ENCODE measurements around the gene RPS6KA5. TPM values are rescaled to one million over a fixed set of nuclear protein-coding genes. Genes with fewer than 3 reads are reported as not detected.
"Not testable (repeated sequence)": the region's sequence is repeated elsewhere in the genome, so short reads cannot be mapped to it uniquely, and the experiment has no call there.

The RPS6KA5 gene
- total RNA-seq, 4 donors from 2014 or later, result 3.8 to 20.0 (median 14.8) TPM

DNA sequence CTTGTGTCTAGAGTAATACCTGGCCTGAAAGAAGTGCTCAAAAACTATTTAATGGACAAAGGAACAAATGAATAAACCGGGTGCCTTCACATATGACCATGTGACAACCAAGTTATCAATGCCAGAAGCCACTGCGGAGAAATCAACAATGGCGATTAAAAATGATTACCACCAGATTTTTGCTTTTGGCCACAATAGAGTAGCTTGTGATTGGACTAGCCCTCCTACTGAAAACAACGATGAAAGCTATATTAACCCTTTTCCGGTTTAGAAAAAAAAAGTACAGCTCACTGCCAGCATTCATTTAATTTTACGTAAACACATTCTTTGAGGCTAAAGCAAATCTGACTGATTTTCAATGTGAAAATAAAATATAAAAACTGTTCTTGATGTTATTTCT is 202.6 kb downstream of the RPS6KA5 start:
- H3K27me3 ChIP-seq, result no peaks in the 10 kb centered on the region
- intact Hi-C loops (cut with DNase I; ENCODE audit: low total_unique reads), result no loop called here
- H3K4me1 ChIP-seq, result no peaks in the 10 kb centered on the region
- no peak overlapping the region for H3K4me3 ChIP-seq
- DNase-seq, result no peak
- no peak for TF ChIP-seq POLR2A (IDR thresholded peaks at IDR 0.05)
- TF ChIP-seq, protein P1, sequence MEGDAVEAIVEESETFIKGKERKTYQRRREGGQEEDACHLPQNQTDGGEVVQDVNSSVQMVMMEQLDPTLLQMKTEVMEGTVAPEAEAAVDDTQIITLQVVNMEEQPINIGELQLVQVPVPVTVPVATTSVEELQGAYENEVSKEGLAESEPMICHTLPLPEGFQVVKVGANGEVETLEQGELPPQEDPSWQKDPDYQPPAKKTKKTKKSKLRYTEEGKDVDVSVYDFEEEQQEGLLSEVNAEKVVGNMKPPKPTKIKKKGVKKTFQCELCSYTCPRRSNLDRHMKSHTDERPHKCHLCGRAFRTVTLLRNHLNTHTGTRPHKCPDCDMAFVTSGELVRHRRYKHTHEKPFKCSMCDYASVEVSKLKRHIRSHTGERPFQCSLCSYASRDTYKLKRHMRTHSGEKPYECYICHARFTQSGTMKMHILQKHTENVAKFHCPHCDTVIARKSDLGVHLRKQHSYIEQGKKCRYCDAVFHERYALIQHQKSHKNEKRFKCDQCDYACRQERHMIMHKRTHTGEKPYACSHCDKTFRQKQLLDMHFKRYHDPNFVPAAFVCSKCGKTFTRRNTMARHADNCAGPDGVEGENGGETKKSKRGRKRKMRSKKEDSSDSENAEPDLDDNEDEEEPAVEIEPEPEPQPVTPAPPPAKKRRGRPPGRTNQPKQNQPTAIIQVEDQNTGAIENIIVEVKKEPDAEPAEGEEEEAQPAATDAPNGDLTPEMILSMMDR (IDR thresholded peaks at IDR 0.05), result no peak
- H3K36me3 ChIP-seq, result no peaks in the 10 kb centered on the region
- H3K27ac ChIP-seq, result no peak overlapping the region
- no peaks in the 10 kb centered on the region for H3K9me3 ChIP-seq

DNA sequence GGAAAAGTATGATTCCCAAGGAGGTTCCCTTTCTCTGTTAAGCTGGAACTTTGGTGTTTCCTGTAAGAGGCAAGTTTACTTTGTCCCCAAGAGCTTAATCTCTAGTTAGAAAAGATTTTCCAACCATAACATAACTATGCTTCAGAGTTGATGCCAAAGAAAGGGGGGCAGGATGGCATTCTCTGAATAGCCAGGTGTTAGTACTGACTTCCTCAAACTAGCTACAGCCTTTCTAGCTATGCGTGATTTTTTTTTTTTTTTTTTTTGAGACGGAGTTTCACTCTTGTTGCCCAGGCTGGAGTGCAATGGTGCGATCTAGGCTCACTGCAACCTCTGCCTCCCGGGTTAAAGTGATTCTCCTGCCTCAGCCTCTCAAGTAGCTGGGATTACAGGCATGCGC is 204.3 kb downstream of the RPS6KA5 start:
- DNase-seq; H3K4me1 ChIP-seq; H3K36me3 ChIP-seq; H3K4me3 ChIP-seq; H3K27ac ChIP-seq; intact Hi-C loops (cut with DNase I; ENCODE audit: low total_unique reads); H3K9me3 ChIP-seq; H3K27me3 ChIP-seq: not testable (repeated sequence)

DNA sequence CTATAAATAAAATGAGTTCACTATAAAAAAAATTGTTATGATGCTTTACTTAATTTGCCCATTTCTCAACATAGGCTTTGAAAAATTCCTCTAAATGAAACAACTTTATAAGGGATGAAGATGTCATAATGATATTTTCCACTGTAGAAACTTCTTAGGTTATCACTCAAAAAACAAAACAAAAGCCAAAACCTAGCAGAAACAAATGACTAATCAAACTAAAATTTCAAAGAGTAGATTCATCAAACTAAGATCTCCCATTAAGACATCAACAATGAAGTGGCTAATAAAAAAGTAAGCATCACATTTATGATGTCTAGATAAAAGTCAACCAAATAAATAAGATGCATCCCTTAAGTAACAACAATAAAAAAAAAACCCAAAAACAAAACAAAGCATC is 207.3 kb downstream of the RPS6KA5 start:
- no peak overlapping the region for H3K27ac ChIP-seq
- no peaks in the 10 kb centered on the region for H3K36me3 ChIP-seq
- no peak overlapping the region for H3K4me3 ChIP-seq
- H3K4me1 ChIP-seq, result no peaks in the 10 kb centered on the region
- intact Hi-C loops (cut with DNase I; ENCODE audit: low total_unique reads), result no loop called here
- no peaks in the 10 kb centered on the region for H3K9me3 ChIP-seq
- DNase-seq, result no peak
- no peak for TF ChIP-seq POLR2A (IDR thresholded peaks at IDR 0.05)
- TF ChIP-seq, protein P1 (IDR thresholded peaks at IDR 0.05), result no peak
- H3K27me3 ChIP-seq, result no peaks in the 10 kb centered on the region

DNA sequence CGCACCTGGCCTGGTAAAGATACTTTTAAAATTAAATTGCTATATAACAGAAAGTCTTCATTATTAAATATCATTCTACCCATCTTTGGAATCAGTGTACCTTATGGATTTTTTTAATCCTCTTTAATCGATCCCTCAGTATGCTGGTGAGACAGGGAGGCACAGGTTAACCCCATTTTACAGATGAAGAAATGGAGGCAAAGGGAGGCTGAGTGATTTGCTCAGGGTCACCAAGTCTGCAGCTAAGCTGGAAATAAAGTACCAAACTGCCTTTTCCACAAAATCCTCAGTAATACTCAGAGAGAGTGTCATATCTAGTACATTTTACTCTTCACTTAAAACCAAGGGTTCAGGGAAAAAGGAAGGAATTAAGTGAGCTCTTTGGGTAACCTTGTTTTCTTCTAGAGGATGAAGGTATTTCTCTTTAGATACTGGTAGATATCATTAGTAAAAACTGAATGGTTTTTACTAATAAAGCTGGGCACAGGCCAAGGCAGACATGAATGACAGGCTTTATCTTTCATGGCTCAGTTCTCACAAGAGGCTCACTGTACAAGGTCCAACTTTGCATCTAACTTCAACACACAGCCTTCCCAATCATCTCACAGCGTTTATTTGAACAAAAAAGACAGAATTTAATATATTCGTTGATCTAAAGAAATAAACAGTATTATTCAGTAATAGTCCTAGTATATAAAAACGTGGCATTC is 209.0 kb downstream of the RPS6KA5 start:
- TF ChIP-seq, protein P1 (IDR thresholded peaks at IDR 0.05), result no peak
- no peak for TF ChIP-seq POLR2A (IDR thresholded peaks at IDR 0.05)
- H3K9me3 ChIP-seq, result no peaks in the 10 kb centered on the region
- no peak overlapping the region for H3K4me3 ChIP-seq
- DNase-seq, result no peak
- peak overlapping the region; percentile 30 to 35 for H3K27ac ChIP-seq
- no peaks in the 10 kb centered on the region for H3K27me3 ChIP-seq
- H3K36me3 ChIP-seq, result no peaks in the 10 kb centered on the region
- H3K4me1 ChIP-seq, result no peaks in the 10 kb centered on the region
- intact Hi-C loops (cut with DNase I; ENCODE audit: low total_unique reads), result no loop called here

DNA sequence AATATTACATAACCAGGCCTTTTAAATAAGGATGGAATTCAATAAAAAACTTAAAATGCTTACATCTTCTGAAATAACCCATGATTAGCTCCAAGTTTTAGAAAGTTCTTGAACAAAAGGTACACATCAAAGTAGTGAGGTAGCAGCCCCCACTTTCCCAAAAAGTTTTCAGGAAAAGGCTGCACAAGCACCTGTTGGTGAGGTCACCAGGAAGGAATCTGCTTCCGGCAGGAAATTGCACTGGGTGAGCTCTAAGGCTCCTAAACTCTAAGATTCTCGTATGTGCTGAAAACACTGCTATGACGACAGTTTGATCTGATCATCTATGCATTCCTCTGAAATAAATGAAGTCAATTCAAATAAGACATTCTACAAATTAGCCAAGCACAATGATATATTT is 210.0 kb downstream of the RPS6KA5 start:
- intact Hi-C loops (cut with DNase I; ENCODE audit: low total_unique reads), result no loop called here
- peak in 1 of 2 donors; percentile 56 for DNase-seq
- Histone ChIP-seq H3K4me1 (no peaks in the 10 kb centered on the region), H3K36me3 (no peaks in the 10 kb centered on the region), H3K27me3 (no peaks in the 10 kb centered on the region), H3K9me3 (no peaks in the 10 kb centered on the region), H3K4me3 (no peak overlapping the region), H3K27ac (peak overlapping the region; percentile 30 to 35)
- TF ChIP-seq POLR2A (IDR thresholded peaks at IDR 0.05), result no peak
- TF ChIP-seq, protein P1 (IDR thresholded peaks at IDR 0.05), result no peak

Measured in uterus (tissue), 4 donors.